Fibroblast of lung (primary cell): ENCODE results near the gene SLC2A4RG. TPM values are rescaled to one million over a fixed set of nuclear protein-coding genes. Genes with fewer than 3 reads are reported as not detected.

Experiments used
- DNase-seq, 2 donors: peaks; one replicate each; pipeline versions ENCODE4 v3.0.0 to v3.0.0-alpha.2; 2010; ENCODE audit warnings: low read depth in 2 of 2
- H2AFZ ChIP-seq: 2 replicates; pipeline ENCODE4 v1.5.1; 2012; ENCODE audit warnings: low read length, control low read depth, inconsistent platforms
- H3K27ac ChIP-seq: 2 replicates; pipeline ENCODE4 v1.5.1; 2011; ENCODE audit warnings: low read length, control low read depth; ENCODE audit not compliant: insufficient read depth
- H3K27me3 ChIP-seq: 2 replicates; pipeline ENCODE4 v1.5.1; 2011; ENCODE audit warnings: mild to moderate bottlenecking, low read length; ENCODE audit not compliant: control insufficient read depth, insufficient read depth
- H3K36me3 ChIP-seq: 2 replicates; pipeline ENCODE4 v1.5.1; 2011; ENCODE audit warnings: low read length; ENCODE audit not compliant: control insufficient read depth, insufficient read depth
- H3K4me1 ChIP-seq: 2 replicates; pipeline ENCODE4 v1.5.1; 2011; ENCODE audit warnings: low read length; ENCODE audit not compliant: control insufficient read depth, insufficient read depth; ENCODE audit errors: extremely low read depth
- H3K4me2 ChIP-seq: 2 replicates; pipeline ENCODE4 v1.5.1; 2011; ENCODE audit warnings: low read length, control low read depth; ENCODE audit not compliant: insufficient read depth; ENCODE audit errors: extremely low read depth
- H3K4me3 ChIP-seq, 4 experiments: fragments of 200-600 bp in 1 of 4; sonication (generic) in 1 of 4; replicated peaks in 1 of 4; 2 replicates each; pipeline ENCODE4 v1.5.1; 2011 to 2016; ENCODE audit warnings: low read length in 4 of 4, low read depth in 3 of 4, mild to moderate bottlenecking in 3 of 4, control low read depth in 2 of 4, inconsistent platforms in 1 of 4, mixed read lengths in 1 of 4; ENCODE audit not compliant: insufficient read depth in 1 of 4; ENCODE audit errors: control extremely low read depth in 1 of 4
- H3K79me2 ChIP-seq: 2 replicates; pipeline ENCODE4 v1.5.1; 2012; ENCODE audit warnings: mild to moderate bottlenecking, low read length, inconsistent platforms; ENCODE audit not compliant: control insufficient read depth, insufficient read depth
- H3K9ac ChIP-seq: 2 replicates; pipeline ENCODE4 v1.5.1; 2011; ENCODE audit warnings: mild to moderate bottlenecking, low read length, control low read depth; ENCODE audit not compliant: insufficient read depth
- H3K9me3 ChIP-seq: 2 replicates; pipeline ENCODE4 v1.5.1; 2012; ENCODE audit warnings: low read depth, low read length; ENCODE audit not compliant: control insufficient read depth, insufficient read depth
- H4K20me1 ChIP-seq: 2 replicates; pipeline ENCODE4 v1.5.1; 2011; ENCODE audit warnings: low read length; ENCODE audit not compliant: control insufficient read depth, insufficient read depth; ENCODE audit errors: extremely low read depth
- EZH2 ChIP-seq: IDR thresholded peaks from 2 replicates; pipeline ENCODE4 v1.5.1; 2012; ENCODE audit warnings: low read length, control low read depth, mild to moderate bottlenecking; ENCODE audit errors: missing control alignments
- polyA plus RNA-seq, 2 donors: library from polyadenylated mRNA; depleted of rRNA in 1 of 2; stranded (reverse) in 1 of 2; unstranded in 1 of 2; fragments of >200 nt; gene quantifications; 2 replicates each; pipeline ENCODE4 v1.2.1, GENCODE V29; 2011 to 2012; ENCODE audit warnings: missing spikeins in 1 of 2
- total RNA-seq: library from RNA; depleted of rRNA; stranded (reverse); fragments of >200 nt; gene quantifications from 2 replicates; pipeline ENCODE4 v1.2.1, GENCODE V29; 2014
- TF ChIP-seq, protein P1 (sequence below), 2 donors: IDR thresholded peaks in 1 of 2; conservative IDR thresholded peaks in 1 of 2; 1 replicate in 1 of 2; 2 replicates in 1 of 2; pipeline ENCODE4 v1.5.1; 2011 to 2012; ENCODE audit warnings: low read length in 2 of 2, control low read depth in 1 of 2, inconsistent platforms in 1 of 2, low read depth in 1 of 2, mild to moderate bottlenecking in 1 of 2

Gene SLC2A4RG
- total and polyA plus RNA-seq, 2 donors (not counting 1 experiment from before 2014, with no cell fraction given): 17.5 to 30.6 TPM

- H3K36me3 ChIP-seq: peaks cover 22% of the 10 kb centered on the region
- H3K27ac ChIP-seq: no peak overlapping the region
- H3K4me2 ChIP-seq: no peak overlapping the region
- H4K20me1 ChIP-seq: no peaks in the 10 kb centered on the region
- TF ChIP-seq EZH2: no peak
- TF ChIP-seq, protein P1, sequence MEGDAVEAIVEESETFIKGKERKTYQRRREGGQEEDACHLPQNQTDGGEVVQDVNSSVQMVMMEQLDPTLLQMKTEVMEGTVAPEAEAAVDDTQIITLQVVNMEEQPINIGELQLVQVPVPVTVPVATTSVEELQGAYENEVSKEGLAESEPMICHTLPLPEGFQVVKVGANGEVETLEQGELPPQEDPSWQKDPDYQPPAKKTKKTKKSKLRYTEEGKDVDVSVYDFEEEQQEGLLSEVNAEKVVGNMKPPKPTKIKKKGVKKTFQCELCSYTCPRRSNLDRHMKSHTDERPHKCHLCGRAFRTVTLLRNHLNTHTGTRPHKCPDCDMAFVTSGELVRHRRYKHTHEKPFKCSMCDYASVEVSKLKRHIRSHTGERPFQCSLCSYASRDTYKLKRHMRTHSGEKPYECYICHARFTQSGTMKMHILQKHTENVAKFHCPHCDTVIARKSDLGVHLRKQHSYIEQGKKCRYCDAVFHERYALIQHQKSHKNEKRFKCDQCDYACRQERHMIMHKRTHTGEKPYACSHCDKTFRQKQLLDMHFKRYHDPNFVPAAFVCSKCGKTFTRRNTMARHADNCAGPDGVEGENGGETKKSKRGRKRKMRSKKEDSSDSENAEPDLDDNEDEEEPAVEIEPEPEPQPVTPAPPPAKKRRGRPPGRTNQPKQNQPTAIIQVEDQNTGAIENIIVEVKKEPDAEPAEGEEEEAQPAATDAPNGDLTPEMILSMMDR (conservative IDR thresholded peaks at IDR 0.05 in 1 of 2, IDR thresholded peaks at IDR 0.05 in 1 of 2; ENCODE audit: low read depth in 1 of 2, low read length in 2 of 2): no peak
- no peaks in the 10 kb centered on the region for H3K4me1 ChIP-seq
- H3K9me3 ChIP-seq: no peaks in the 10 kb centered on the region
- H3K9ac ChIP-seq: no peak overlapping the region
- H3K27me3 ChIP-seq: no peaks in the 10 kb centered on the region
- H2AFZ ChIP-seq: no peak overlapping the region
- no peak overlapping the region for H3K4me3 ChIP-seq
- H3K79me2 ChIP-seq: peaks cover 21% of the 10 kb centered on the region
- no peak for DNase-seq
Observed at GRCh38 chr20:63732118-63733095, 7.2 kb upstream of the SLC2A4RG start.

- peaks cover 21% of the 10 kb centered on the region for H3K79me2 ChIP-seq
- no peaks in the 10 kb centered on the region for H3K9me3 ChIP-seq
- no peak overlapping the region for H3K27ac ChIP-seq
- H3K27me3 ChIP-seq: no peaks in the 10 kb centered on the region
- H3K9ac ChIP-seq: no peak overlapping the region
- H3K36me3 ChIP-seq: peaks cover 22% of the 10 kb centered on the region
- DNase-seq: no peak
- no peaks in the 10 kb centered on the region for H4K20me1 ChIP-seq
- no peak overlapping the region for H3K4me2 ChIP-seq
- no peak overlapping the region for H3K4me3 ChIP-seq
- H2AFZ ChIP-seq: no peak overlapping the region
- TF ChIP-seq, protein P1 (conservative IDR thresholded peaks at IDR 0.05 in 1 of 2, IDR thresholded peaks at IDR 0.05 in 1 of 2; ENCODE audit: low read depth in 1 of 2, low read length in 2 of 2): no peak
- no peak for TF ChIP-seq EZH2
- no peaks in the 10 kb centered on the region for H3K4me1 ChIP-seq
Observed at GRCh38 chr20:63733117-63733516, 6.5 kb upstream of the SLC2A4RG start.

GRCh38 chr20:63733579-63734081 lies 5.9 kb upstream of the SLC2A4RG start:
- Histone ChIP-seq H3K9ac (no peak overlapping the region), H3K4me3 (no peak overlapping the region), H3K27me3 (no peaks in the 10 kb centered on the region), H3K79me2 (peaks cover 21% of the 10 kb centered on the region), H4K20me1 (no peaks in the 10 kb centered on the region), H3K36me3 (peaks cover 22% of the 10 kb centered on the region), H3K27ac (no peak overlapping the region), H3K9me3 (no peaks in the 10 kb centered on the region), H2AFZ (no peak overlapping the region), H3K4me1 (no peaks in the 10 kb centered on the region), H3K4me2 (no peak overlapping the region)
- DNase-seq: no peak
- TF ChIP-seq, protein P1 (conservative IDR thresholded peaks at IDR 0.05 in 1 of 2, IDR thresholded peaks at IDR 0.05 in 1 of 2; ENCODE audit: low read depth in 1 of 2, low read length in 2 of 2): no peak
- TF ChIP-seq EZH2: no peak
